Right cardiac atrium (tissue), 5 donors: ENCODE data around the gene ADGRD1. TPM values are rescaled to one million over a fixed set of nuclear protein-coding genes. Genes with fewer than 3 reads are reported as not detected.
"Not testable (repeated sequence)": the region's sequence is repeated elsewhere in the genome, so short reads cannot be mapped to it uniquely, and the experiment has no call there.

Experiments
- ATAC-seq, 2 donors: fragments of 200-7000 bp; cut with Tn5 transposase; one replicate each; pipeline versions ENCODE4 v1.8.0 to v1.9.1; 2020; ENCODE audit warnings: moderate library complexity in 2 of 2, mild to moderate bottlenecking in 1 of 2
- DNase-seq, 3 donors: peaks; one replicate each; pipeline ENCODE4 v3.0.0-alpha.2; 2020
- H3K27ac ChIP-seq: one replicate; pipeline ENCODE4 v1.5.1; 2013; ENCODE audit warnings: mild to moderate bottlenecking, low read length, control low read depth, moderate library complexity
- H3K27me3 ChIP-seq: one replicate; pipeline ENCODE4 v1.6.1; 2013; ENCODE audit not compliant: control insufficient read depth, insufficient read depth
- H3K4me1 ChIP-seq: one replicate; pipeline ENCODE4 v1.6.1; 2013; ENCODE audit warnings: low read length; ENCODE audit not compliant: control insufficient read depth, insufficient read depth
- H3K4me3 ChIP-seq: one replicate; pipeline ENCODE4 v1.5.1; 2013; ENCODE audit warnings: low read length, control low read depth
- H3K9me3 ChIP-seq: one replicate; pipeline ENCODE4 v1.6.1; 2013; ENCODE audit warnings: low read length; ENCODE audit not compliant: control insufficient read depth
- WGBS: extraction: QIAGEN DNeasy Blood & Tissue Kit; methylation state at CpG from one replicate; pipeline ENCODE4 v1.1.7; 2013; 5-methylcytosine and 5-hydroxymethylcytosine counted together
- intact Hi-C, 4 donors: fragments of 100-400 bp; cut with DNase I; formaldehyde crosslinking; loops; one replicate each; pipeline versions ENCODE4 v1.11.0 to v1.14.0; 2022 to 2023
- polyA plus RNA-seq: library from polyadenylated mRNA; stranded (reverse); fragments of 200-250 nt; gene quantifications from one replicate; pipeline ENCODE4 v1.2.3, GENCODE V29; 2013
- total RNA-seq, 4 donors: library from RNA; stranded (reverse); fragmentation: NEBNext Ultra II Directional; extraction: Animal tissue kit (Norgen Biotek cat#: 25700); gene quantifications; one replicate each; pipeline ENCODE4 v1.2.1, GENCODE V29; 2021
- donor health status: healthy with polysubstance abuse.
- donor health status: DM: no; HTN: yes; CAD: no.
- donor health status: DM: no; HTN: no; CAD: no.
- donor health status: DM: no; HTN: yes; CAD: no; lungs with severe emphysema.
- donor health status: DM: yes; HTN: yes; CAD: no.

ADGRD1 gene
- total and polyA plus RNA-seq, 5 donors, result 50.0 to 386 (median 234) TPM

GRCh38 chr12:131122631-131123030, 168.9 kb downstream of the ADGRD1 start:
- Histone ChIP-seq H3K4me1 (no peaks in the 10 kb centered on the region), H3K27me3 (no peaks in the 10 kb centered on the region), H3K4me3 (no peak overlapping the region), H3K27ac (no peak overlapping the region), H3K9me3 (no peaks in the 10 kb centered on the region)
- DNase-seq (no peak), ATAC-seq (peak in 1 of 2 donors; percentile 9)
- 95% methylated on average over 7 of the region's 7 CpGs for WGBS
- intact Hi-C loops, result no loop called here

DNA sequence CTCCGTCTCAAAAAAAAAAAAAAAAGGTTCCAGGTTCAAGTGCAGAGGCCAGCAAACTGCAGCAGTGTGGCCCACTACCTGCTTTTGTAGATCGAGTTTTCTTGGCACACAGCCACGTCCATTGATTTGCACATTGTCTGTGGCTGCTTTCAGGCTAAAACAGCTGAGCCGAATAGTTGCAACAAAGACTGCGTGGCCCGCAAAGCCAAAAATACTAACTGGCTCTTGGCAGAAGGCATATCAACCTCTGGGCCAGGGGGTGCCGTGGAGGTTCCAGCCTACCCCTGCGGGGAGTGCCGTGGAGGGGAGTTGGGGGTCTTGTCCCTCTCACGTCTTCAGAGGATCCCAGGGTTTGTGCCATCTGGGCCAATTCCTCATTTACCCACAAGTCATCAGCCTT, 170.1 kb downstream of the ADGRD1 start:
- intact Hi-C loops, result no loop called here
- no peak for DNase-seq
- 91% methylated on average over 10 of the region's 10 CpGs for WGBS

GRCh38 chr12:131124487-131125280, 171.0 kb downstream of the ADGRD1 start:
- whole genome bisulfite sequencing, result 89% methylated on average over 19 of the region's 19 CpGs
- H3K27ac ChIP-seq, result no peak overlapping the region
- no peaks in the 10 kb centered on the region for H3K27me3 ChIP-seq
- no peaks in the 10 kb centered on the region for H3K9me3 ChIP-seq
- DNase-seq, result no peak
- ATAC-seq, result no peak
- intact Hi-C loops, result no loop called here
- no peak overlapping the region for H3K4me3 ChIP-seq
- no peaks in the 10 kb centered on the region for H3K4me1 ChIP-seq

More for the DNA sequence above, 170.1 kb downstream of the ADGRD1 start:
- no peaks in the 10 kb centered on the region for H3K4me1 ChIP-seq
- H3K4me3 ChIP-seq, result no peak overlapping the region
- ATAC-seq, result no peak
- H3K27me3 ChIP-seq, result no peaks in the 10 kb centered on the region
- H3K9me3 ChIP-seq, result no peaks in the 10 kb centered on the region
- H3K27ac ChIP-seq, result no peak overlapping the region

- intact Hi-C loops, result no loop called here
- Histone ChIP-seq H3K27me3 (no peaks in the 10 kb centered on the region), H3K9me3 (no peaks in the 10 kb centered on the region), H3K4me1 (peaks cover under 1% of the 10 kb centered on the region), H3K27ac (no peak overlapping the region), H3K4me3 (no peak overlapping the region)
- 95% methylated on average over 7 of the region's 7 CpGs for WGBS
- ATAC-seq, result no peak
- DNase-seq, result no peak
These were observed 173.0 kb downstream of the ADGRD1 start for GRCh38 chr12:131126662-131127173.

DNA sequence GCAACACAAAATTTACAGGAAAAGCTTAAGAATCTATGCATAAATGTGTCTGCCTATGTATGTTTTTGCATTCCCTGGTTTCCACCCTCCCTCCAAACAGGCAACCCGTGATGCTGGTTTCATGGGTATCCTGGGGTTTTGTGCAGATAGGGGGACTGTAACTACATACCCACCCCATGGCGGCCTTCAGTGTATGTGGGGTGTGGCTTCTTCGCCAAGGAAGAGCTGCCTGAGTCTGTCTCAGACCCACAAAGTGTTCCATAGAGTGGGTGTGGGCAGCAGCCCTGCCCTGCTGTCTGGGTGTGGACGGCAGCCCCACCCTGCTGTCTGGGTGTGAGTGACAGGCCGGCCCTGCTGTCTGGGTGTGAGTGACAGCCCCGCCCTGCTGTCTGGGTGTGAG, 174.8 kb downstream of the ADGRD1 start:
- no peak overlapping the region for H3K27ac ChIP-seq
- no peak for ATAC-seq
- 98% methylated on average over 6 of the region's 6 CpGs for WGBS
- DNase-seq, result no peak
- H3K27me3 ChIP-seq, result no peaks in the 10 kb centered on the region
- intact Hi-C loops, result no loop called here
- H3K4me3 ChIP-seq, result no peak overlapping the region
- H3K4me1 ChIP-seq, result peaks cover 2% of the 10 kb centered on the region
- no peaks in the 10 kb centered on the region for H3K9me3 ChIP-seq

- H3K9me3 ChIP-seq, H3K27ac ChIP-seq, H3K4me1 ChIP-seq, DNase-seq, H3K4me3 ChIP-seq, H3K27me3 ChIP-seq, intact Hi-C loops, ATAC-seq: not testable (repeated sequence)
- 91% methylated on average over 20 of the region's 20 CpGs for WGBS
These were observed 175.4 kb downstream of the ADGRD1 start for GRCh38 chr12:131128966-131129619.

GRCh38 chr12:131129839-131130238, 176.1 kb downstream of the ADGRD1 start:
- H3K9me3 ChIP-seq, result no peaks in the 10 kb centered on the region
- intact Hi-C loops, result loop anchor here in 3 of 4 donors (5.0 to 10.0 kb wide), 2 partner anchors 213 to 215 kb away; no protein-coding TSS in a partner anchor
- H3K27me3 ChIP-seq, result no peaks in the 10 kb centered on the region
- H3K4me1 ChIP-seq, result peaks cover 2% of the 10 kb centered on the region
- no peak for DNase-seq
- ATAC-seq, result no peak
- 79% methylated on average over 11 of the region's 11 CpGs for WGBS
- no peak overlapping the region for H3K4me3 ChIP-seq
- no peak overlapping the region for H3K27ac ChIP-seq

- peak in 1 of 2 donors; percentile 14 for ATAC-seq
- Histone ChIP-seq H3K27ac (no peak overlapping the region), H3K9me3 (no peaks in the 10 kb centered on the region), H3K27me3 (no peaks in the 10 kb centered on the region), H3K4me1 (peaks cover 2% of the 10 kb centered on the region), H3K4me3 (no peak overlapping the region)
- no peak for DNase-seq
- WGBS, result 91% methylated on average over 30 of the region's 30 CpGs
- intact Hi-C loops, result loop anchor here in 3 of 4 donors (5.0 to 10.0 kb wide), 2 partner anchors 213 to 216 kb away; no protein-coding TSS in a partner anchor
These were observed 176.7 kb downstream of the ADGRD1 start for GRCh38 chr12:131130311-131130911.

DNA sequence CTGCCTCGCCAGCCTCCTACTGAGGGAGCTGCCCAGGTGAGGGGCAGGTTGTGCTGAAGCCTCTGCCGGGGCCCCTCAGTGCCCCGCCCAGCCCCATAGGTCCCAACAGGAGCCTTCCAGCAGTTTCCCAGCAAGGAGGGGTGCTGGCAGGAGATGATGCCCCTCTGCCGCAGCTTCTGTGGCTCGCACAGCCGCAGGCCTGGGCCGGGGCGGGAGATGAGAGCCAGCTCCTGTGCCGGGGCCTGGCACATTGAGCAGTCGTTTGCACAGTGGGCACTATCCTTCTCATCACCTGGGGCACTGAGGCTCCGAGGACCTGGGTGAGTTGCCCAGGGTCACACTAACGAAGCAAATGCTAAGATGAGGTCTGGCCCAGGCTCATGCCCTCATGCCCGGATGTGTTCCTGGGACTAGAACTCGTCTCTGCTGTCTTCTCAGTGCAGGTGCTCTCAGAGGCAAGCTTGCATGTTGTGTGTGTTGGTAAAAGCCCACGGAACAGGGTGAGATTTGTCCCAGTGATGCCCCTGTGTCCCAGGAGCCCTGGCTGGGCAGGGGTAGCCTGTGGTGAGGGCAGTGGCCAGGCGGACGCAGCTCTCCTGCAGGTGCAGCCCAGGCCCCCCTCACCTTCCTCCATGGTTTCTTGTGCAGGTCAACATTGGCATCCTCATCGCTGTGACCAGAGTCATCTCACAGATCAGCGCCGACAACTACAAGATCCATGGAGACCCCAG, 177.5 kb downstream of the ADGRD1 start:
- Histone ChIP-seq H3K27ac (no peak overlapping the region), H3K4me1 (peaks cover 2% of the 10 kb centered on the region), H3K9me3 (no peaks in the 10 kb centered on the region), H3K4me3 (no peak overlapping the region), H3K27me3 (no peaks in the 10 kb centered on the region)
- intact Hi-C loops, result loop anchor here in 3 of 4 donors (5.0 to 10.0 kb wide), 2 partner anchors 214 to 216 kb away; no protein-coding TSS in a partner anchor
- WGBS, result 92% methylated on average over 20 of the region's 20 CpGs
- DNase-seq, result no peak
- ATAC-seq, result no peak

DNA sequence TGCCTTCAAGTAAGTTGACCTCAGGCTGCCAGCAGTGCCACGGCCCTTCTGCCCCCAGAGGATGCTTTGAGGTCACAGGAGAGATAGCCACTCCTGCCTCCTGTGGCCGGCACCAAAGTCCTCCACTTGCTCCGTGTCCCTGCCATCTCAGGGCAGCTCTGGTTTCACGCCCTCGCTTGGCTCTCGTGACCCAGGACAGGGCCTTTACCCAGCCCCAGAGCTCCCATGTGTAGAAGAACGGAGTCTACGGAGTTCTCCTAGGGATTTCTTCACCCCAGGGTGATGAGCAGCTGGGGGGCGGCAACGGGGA, 178.1 kb downstream of the ADGRD1 start:
- 62% methylated on average over 10 of the region's 10 CpGs for WGBS
- intact Hi-C loops, result loop anchor here in 3 of 4 donors (5.0 to 10.0 kb wide), 2 partner anchors 214 to 217 kb away; no protein-coding TSS in a partner anchor
- no peaks in the 10 kb centered on the region for H3K27me3 ChIP-seq
- no peaks in the 10 kb centered on the region for H3K9me3 ChIP-seq
- DNase-seq (no peak), ATAC-seq (peak in 1 of 2 donors; percentile 3)
- H3K4me3 ChIP-seq, result no peak overlapping the region
- H3K4me1 ChIP-seq, result peaks cover 2% of the 10 kb centered on the region
- H3K27ac ChIP-seq, result no peak overlapping the region
